ENCODE measurements around the gene TMEM218. TPM values are rescaled to one million over a fixed set of nuclear protein-coding genes. Genes with fewer than 3 reads are reported as not detected.

The TMEM218 gene
- total RNA-seq, 1 experiment from 2014 or later: 17.9 TPM

GRCh38 chr11:125081098-125081798, 30.2 kb downstream of the TMEM218 start:
- Histone ChIP-seq H3K9me3 (ENCODE audit: control insufficient read depth in 1 of 2, insufficient read depth in 1 of 2, low read depth in 1 of 2, low read length in 2 of 2) (no peaks in the 10 kb centered on the region), H3K9ac (ENCODE audit: low read length) (no peak overlapping the region), H2AFZ (ENCODE audit: low read depth, low read length, poor library complexity, severe bottlenecking) (no peak overlapping the region), H3K4me2 (ENCODE audit: low read length) (no peak overlapping the region), H3K79me2 (ENCODE audit: insufficient read depth, low read length) (no peaks in the 10 kb centered on the region), H3K9me2 (ENCODE audit: insufficient read depth) (no peaks in the 10 kb centered on the region), H3K27me3 (ENCODE audit: insufficient read depth, low read length) (no peaks in the 10 kb centered on the region), H3K4me1 (ENCODE audit: control insufficient read depth in 1 of 2, insufficient read depth in 2 of 2, low read length in 2 of 2) (peaks cover 8 to 54% of the 10 kb centered on the region in 2 experiments; a peak in 2 of 4 replicates), H3K27ac (ENCODE audit: low read depth, low read length) (no peak overlapping the region), H4K20me1 (ENCODE audit: insufficient read depth) (no peaks in the 10 kb centered on the region), H3K36me3 (ENCODE audit: control insufficient read depth in 1 of 2, insufficient read depth in 2 of 2, low read length in 2 of 2) (no peaks in the 10 kb centered on the region), H3K4me3 (replicated peaks in 1 of 2; ENCODE audit: low read depth in 1 of 2, low read length in 2 of 2) (no peak overlapping the region)
- no peak for ATAC-seq
- ChIA-PET POLR2A (interaction anchor here (0.7 kb wide), 1 partner anchor 1451 kb away, joined by 5 read pairs; no protein-coding TSS in a partner anchor), RAD21 (ENCODE audit: low non-redundant PET in 1 of 2, low total read pairs in 2 of 2, uncharacterized antibody in 2 of 2, unreplicated experiment in 2 of 2) (no interaction called here), CTCF (interaction anchor here (3.0 kb wide), 1 partner anchor 10 kb away, joined by 10 read pairs; no protein-coding TSS in a partner anchor)
- no peak for DNase-seq (ENCODE audit: low read depth, low spot score)
- intact Hi-C loops (cut with micrococcal nuclease): no loop called here
- TF ChIP-seq SP1 (IDR thresholded peaks at IDR 0.05; ENCODE audit: low read depth): no peak
- TF ChIP-seq CBX3 (IDR thresholded peaks at IDR 0.05; ENCODE audit: low read depth): no peak
- TF ChIP-seq YY1 (IDR thresholded peaks at IDR 0.05; ENCODE audit: extremely low read depth, insufficient replicate concordance, low read depth, low read length): no peak
- TF ChIP-seq POLR2A (IDR thresholded peaks at IDR 0.05; ENCODE audit: borderline replicate concordance, extremely low read depth, insufficient read depth, insufficient read length): no peak
- TF ChIP-seq RAD21 (IDR thresholded peaks at IDR 0.05; ENCODE audit: low read depth): no peak
- no peak for TF ChIP-seq ATF3 (IDR thresholded peaks at IDR 0.05)
- no peak for TF ChIP-seq TCF7L2 (IDR thresholded peaks at IDR 0.05; ENCODE audit: borderline replicate concordance, extremely low read depth, insufficient read depth, insufficient read length)
- TF ChIP-seq SIN3A (IDR thresholded peaks at IDR 0.05; ENCODE audit: low read depth): no peak
- no peak for TF ChIP-seq JUND (IDR thresholded peaks at IDR 0.05)
- TF ChIP-seq POLR2AphosphoS5 (IDR thresholded peaks at IDR 0.05; ENCODE audit: low read depth, low read length): no peak
- no peak for TF ChIP-seq EGR1 (IDR thresholded peaks at IDR 0.05; ENCODE audit: low read depth)
- TF ChIP-seq EZH2phosphoT487 (IDR thresholded peaks at IDR 0.05; ENCODE audit: borderline replicate concordance): no peak
- BruUV-seq (replicated peaks): no TSS peak

Data from HCT116 (cell line).